Pons (tissue), 1 donor: ENCODE measurements around the gene PCCA.
"Not testable (repeated sequence)": the region's sequence is repeated elsewhere in the genome, so short reads cannot be mapped to it uniquely, and the experiment has no call there.

Source experiments
- DNase-seq: peaks from one replicate; pipeline ENCODE4 v3.0.0-alpha.2; 2016; ENCODE audit warnings: low spot score

The PCCA gene

DNA sequence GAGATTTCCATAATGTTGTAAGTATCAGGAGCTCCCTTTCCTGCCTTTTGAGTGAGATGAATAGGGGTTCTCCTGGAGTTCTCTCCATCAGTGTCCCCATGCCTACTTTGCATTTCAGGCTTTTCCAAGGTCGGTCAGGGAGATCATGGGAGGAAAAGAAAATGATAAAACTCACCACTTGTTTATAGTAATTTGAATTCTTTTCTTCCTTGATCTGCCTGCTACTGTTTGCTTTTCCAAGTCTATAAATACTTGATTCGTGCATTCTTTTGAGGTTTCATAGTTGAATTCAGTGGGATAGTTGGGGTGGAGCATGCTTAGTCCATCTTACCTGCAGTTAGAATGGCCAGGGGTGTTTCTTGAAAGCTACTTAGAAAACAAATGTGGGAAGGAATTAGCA lies 51.5 kb downstream of the PCCA start:
- DNase-seq: no peak

DNA sequence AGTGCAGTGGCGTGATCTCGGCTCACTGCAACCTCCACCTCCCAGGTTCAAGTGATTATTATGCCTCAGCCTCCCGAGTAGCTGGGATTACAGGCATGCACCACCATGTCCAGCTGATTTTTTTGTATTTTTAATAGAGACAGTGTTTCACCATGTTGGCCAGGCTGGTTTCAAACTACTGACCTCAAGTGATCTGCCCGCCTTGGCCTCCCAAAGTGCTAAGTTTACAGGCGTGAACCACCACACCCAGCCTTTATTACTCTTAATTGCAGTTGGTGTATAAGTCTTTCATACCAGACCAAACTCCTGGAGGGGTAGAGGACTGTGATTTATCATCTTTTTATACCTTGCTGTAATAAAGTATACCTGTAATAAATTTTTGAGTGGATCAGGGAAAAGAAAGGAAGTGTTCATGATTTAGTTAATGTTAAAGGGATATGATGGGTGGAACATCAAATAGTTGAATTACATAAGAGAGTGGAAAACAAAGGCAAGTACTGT lies 52.6 kb downstream of the PCCA start:
- not testable (repeated sequence) for DNase-seq

DNA sequence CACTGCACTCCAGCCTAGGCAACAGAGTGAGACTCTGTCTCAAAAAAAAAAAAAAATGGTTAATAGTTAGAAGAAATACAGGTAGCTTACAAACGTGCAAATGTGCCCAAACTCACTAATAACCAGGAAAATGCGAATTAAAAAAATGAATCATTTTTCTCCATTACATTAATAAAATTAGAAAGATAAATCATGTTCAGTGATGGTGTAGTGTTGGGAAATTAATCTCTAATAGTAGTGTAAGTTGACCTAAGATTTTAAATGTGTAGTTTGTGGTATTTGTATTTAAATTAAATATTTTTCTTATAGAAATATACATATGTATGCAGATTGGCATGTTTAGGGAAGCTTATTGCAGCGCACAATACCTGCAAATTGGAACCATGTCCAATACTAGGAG lies 57.6 kb downstream of the PCCA start:
- no peak for DNase-seq

DNA sequence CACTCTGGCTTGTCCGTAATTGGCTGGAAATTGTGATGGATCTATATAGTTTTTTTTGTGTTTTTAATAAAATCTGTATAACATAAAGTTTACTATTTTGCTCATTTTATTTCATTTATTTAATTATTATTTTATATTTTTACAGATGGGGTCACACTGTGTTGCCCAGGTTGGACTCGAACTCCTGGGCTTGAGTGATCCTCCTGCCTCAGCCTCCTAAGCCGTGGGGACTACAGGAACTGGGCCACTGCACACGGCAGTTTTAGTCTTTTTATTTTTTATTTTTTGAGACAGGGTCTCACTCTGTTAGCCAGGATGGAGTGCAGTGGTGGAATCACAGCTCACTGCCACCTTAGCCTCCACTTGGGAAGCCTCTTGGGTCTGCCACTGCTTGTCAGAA lies 58.9 kb downstream of the PCCA start:
- no peak for DNase-seq

DNA sequence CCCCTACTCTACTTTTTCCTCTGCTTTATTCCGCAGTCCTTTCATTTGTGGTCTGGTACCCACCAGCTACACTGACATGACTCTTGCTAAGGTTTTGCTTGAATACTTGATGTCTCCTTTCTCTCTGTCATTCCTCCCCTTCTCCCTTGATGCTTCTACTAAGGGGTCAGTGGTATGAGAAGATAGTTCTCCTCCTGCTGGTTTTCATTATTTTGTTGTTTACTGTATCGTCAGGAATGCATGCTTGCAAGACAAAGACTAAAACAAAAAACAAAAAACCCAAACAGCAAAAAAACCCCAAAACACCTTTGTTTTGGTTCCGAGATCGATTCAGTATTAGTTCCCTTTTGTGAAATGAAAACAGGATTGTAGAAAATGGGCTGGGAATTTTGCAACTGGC lies 59.5 kb downstream of the PCCA start:
- no peak for DNase-seq

DNA sequence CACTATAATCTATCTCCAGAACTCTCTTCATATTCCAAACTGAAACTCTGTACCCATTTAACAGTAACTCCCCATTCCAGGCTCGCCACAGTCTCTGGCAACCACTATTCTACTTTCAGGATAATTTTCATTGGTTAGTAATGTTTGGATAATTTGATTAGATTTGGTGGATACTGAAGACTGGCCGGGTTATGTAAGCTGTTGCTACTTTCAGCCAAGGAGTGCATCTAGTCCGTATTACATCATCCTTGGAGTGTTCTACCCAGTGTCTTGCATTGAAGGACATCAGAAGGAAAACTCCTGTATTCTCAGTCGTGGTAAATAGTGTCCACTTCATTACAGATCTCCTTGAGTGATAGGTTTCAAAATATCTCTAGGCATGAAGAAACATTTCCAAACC lies 60.5 kb downstream of the PCCA start:
- no peak for DNase-seq

DNA sequence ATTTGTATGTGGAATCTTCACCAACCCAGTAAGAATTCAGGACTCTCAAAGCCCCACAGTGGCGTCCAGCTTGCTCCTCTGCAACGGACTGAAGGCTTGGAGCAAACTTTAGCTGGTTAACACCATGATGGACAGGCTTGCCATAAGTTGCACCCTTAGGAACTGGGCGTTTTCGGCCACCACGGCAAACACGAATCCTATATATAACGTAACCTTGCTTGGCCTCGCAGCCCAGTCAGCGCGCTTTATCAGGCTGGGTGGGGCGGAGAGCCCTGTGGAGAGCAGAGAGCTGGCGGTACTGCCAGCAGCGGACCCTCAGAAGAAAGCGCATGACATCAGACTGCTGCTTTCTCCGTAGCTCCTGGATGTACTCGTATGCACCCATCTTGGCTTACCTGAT lies 61.8 kb downstream of the PCCA start:
- not testable (repeated sequence) for DNase-seq

DNA sequence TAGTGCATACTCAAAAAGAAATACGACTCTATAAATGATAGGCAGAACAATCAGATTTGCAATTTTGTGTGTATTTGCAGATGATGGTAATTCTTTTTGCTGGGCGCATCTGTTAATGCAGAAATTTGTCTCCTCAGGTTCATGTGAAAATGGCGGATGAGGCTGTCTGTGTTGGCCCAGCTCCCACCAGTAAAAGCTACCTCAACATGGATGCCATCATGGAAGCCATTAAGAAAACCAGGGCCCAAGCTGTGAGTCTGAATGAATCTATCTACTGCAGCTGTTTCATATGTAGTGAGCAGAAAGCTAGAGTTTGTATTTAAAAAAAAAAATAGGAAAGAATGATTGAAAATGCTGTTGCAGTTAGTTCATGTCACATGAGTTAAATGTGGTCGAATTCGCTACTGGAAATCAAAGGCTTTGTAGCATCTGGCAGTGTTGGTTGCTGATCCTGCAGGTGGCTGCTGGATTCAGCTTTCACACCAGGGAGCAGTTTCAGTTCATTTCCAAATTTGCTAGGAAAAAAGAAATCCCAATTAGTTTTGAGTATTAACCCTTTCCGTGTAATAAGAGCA lies 66.0 kb downstream of the PCCA start:
- DNase-seq: no peak

DNA sequence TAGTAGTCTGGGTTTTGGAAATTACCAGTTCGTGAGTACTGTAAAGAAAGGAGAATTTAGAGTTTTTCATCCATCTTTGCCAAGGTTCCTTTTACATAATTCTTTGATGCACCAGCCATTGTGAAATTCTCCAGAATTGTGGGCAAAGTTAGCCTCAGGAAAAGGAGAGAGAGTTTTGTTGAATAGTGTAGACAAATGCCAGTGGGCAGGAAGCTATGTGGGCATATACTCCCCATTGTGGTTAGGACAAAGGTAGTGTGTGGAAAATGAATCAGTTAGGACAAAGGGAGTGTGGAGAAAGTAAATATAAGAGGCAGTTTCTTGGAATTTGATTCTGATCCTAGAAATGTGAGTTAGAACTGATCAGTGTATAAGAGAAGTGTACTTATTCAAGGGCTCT lies 67.9 kb downstream of the PCCA start:
- DNase-seq: no peak

DNA sequence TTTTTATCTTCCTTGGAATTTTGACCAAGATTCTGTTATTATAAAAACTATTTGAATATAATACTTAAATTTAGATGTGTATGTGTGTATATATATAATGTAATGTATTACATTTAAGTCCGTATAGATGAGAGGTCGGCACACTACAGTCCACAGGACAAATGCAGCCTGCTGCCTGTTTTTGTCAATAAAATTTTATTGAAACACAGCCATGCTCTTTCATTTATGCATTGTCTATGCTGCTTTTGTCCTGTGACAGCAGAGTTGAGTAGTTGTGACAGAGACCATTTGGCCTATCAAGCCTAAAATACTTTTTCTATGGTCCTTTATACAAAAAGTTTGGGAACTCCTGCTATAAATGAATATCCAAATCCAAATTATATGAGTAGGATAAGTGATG lies 69.7 kb downstream of the PCCA start:
- no peak for DNase-seq

DNA sequence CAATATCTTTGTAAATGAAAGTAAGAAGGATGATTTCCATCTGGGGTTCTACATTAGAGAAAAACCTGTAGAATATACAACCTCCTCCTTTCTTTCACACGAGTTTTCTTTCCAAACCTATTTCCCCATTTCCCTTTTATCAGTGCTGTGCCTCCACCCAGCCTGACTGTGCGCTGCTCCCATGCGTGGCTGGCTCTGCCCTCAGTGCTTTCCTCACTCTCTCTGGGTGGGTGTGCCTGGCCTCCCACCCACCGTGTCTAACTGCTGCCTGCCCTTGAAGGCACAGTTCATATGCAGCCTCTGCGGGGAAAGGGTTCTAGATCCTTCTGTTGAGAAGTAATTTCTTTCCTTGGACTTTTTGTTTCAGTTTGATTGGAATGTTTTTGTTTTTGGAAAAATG lies 70.7 kb downstream of the PCCA start:
- no peak for DNase-seq

DNA sequence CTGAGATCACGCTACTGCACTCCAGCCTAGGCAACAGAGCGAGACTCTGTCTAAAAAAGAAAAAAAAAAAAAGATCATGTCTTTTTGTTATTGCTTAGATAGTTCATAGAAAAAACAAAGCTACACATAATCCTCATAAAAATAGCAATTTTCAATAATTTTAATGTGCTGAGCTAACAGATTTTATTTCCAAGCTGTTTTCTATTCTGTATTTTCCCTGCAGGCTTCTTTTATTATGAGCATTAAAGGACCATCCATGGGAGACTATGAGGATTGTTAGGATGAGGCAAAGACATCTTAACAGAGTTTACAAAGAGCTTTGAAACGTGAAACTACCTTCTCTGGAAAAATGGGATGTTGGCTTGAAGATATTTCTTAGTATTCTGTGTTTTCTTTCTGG lies 71.6 kb downstream of the PCCA start:
- DNase-seq: no peak

DNA sequence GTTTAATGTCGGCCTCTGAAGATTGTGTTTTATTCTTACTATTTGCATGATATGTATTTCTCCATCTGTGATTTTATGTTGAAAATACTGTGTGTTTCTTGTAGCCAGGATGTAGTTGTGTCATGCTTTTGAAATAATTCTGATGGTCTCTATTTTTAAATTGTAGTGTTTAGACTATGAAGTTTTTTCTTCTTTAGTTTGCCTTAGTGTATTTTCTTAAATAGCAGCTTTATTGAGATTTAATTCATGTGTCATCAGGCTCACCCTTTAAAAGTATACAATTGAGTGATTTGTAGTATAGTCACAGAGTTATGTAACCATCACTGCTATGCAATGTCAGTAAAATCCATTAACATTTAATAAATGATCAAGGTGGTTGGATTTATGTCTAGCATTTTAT lies 74.5 kb downstream of the PCCA start:
- no peak for DNase-seq

DNA sequence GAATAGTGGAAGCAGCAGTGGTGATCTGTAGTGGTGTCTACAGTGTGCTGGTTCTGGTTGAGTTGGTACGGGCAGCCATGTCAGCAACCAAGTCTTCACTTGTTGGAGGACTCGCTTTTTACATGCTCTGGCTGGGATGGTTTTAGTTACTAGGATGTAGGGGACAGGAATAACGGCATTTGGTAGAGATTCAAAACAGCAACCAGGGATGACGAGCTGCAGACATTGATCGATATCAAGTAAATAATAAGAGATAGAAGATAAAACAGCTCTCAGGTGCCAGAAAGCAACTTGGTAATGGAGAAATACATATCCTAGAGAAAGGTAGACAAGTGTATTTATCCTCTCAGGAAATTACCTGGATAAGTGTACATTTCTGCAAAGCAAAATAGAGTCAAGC lies 84.3 kb downstream of the PCCA start:
- no peak for DNase-seq

DNA sequence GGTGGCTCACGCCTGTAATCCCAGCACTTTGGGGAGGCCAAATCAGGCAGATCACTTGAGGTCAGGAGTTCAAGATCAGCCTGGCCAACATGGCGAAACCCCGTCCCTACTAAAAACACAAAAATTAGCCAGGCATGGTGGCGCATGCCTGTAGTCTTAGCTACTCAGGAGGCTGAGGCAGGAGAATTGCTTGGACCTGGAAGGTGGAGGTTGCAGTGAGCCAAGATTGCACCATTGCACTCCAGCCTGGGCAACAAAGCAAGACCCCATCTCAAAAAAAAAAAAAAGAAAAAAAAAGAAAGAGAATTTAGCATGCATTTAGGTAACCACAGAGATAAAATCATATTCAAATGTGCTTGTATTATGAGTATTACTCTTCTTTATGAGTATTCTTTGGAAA lies 85.6 kb downstream of the PCCA start:
- DNase-seq: not testable (repeated sequence)

DNA sequence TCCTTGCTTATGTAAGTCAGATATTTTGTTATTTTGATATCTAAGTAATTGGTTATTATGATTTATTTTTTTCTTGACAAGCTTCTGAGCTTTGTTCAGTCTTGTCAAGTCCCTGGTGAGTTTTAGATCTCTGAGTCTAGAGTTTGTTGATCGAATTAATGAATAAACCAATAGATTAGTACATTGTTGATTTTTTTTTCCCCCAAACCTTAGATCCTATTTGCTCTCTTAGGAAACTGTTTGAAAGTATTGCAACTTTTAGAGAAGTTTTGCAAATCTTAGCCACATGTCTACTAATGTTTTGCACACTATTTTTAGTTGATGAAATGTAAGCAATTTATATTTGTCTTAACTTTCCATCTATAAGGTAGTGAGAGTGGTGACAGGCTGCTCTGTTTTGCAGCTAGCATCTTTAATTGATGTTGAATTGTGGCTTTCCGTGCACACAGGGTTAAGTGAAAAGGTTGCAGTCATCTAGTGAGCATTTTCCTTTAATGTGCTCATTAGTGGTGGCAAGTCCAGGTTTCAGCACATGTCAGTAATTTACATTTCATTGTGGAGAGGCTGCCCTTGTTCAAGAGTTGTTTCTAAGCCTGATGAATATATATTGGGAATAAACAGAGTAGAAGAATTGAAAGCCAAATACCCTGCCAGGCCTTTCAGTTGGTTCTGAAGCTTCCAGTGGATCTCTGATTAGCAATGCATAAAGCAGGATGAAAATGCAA lies 86.3 kb downstream of the PCCA start:
- DNase-seq: no peak

DNA sequence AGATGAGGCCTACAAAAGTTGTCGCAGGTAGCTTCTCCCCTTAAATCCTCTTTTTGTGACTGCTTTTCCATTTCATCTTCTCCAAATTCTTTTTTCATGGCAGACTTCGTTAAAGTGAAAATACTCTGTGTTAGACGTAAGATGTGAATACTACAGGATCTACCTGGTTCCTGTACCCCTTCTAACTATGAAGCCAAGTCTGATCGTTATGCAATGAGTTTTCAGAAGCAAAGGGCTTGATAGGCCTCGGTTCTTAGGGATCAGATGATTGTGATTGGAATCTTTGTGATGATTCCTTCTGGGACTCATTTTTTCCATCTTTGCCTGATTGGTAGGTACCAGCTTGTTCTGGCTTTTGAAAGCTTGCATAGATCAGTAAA lies 86.9 kb downstream of the PCCA start:
- no peak for DNase-seq

DNA sequence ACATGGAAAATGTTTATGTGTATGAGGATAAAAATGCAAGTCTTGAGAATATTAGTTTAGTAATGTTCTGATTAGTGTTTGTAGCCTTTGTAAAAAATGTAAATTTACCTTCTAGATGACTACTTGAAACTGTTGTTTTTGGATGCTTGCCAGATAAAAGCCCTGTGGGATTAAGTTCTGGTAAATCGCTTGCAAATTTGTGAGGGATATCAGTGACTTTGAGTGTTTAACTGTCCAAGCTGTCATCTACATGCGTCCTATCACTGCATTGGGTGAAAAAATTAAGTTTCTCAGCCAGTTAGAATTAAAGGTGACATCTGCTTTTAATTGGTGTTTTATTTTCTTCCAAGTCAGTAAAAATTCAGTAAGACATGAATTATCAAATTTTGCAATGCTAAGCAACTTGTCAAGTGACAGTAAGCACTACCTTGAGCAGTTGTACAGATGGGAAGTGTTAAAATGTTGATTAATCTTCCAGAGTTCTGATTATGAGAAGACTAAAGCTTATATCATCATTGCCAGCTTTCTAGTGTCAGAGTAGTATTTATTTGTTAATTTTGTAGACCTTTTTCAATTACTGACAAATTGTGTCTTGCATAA lies 88.0 kb downstream of the PCCA start:
- DNase-seq: no peak

DNA sequence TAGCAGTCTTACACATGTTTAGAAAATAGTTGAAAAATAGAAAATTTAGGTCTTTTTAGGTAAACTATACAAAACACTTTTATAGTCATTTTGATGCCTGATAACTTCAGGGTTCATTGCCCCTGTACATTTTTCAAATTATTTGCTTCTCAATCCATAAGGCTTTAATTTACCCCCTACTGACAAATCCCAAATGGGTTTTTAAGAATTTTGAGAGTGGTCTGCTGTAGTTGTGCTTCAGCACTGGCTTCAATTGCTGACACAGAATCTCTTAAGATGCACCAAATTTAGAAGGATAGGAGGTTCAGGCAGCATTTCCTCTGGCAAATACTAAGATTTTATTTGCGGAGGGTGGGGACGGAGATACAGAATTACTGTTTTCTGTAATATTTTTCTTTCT lies 89.4 kb downstream of the PCCA start:
- DNase-seq: no peak

DNA sequence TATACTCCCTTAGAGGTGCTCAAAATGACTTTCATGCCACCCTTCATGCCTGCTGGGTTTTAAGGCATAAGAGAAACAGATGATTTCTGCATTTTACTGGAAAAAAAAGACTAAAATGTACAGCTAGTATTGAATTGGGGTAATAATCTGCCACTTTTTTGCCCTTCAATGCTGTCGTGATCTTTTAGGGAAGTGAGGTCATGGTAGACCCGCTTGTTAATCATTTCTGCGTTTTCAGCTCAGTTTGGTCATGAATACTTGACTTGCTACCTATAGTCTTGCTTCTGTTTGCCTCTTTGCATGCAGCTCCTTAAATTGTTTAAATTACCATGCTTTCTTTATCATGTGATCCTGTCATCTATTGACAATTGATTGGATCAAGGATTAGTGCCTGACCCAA lies 90.4 kb downstream of the PCCA start:
- DNase-seq: no peak

DNA sequence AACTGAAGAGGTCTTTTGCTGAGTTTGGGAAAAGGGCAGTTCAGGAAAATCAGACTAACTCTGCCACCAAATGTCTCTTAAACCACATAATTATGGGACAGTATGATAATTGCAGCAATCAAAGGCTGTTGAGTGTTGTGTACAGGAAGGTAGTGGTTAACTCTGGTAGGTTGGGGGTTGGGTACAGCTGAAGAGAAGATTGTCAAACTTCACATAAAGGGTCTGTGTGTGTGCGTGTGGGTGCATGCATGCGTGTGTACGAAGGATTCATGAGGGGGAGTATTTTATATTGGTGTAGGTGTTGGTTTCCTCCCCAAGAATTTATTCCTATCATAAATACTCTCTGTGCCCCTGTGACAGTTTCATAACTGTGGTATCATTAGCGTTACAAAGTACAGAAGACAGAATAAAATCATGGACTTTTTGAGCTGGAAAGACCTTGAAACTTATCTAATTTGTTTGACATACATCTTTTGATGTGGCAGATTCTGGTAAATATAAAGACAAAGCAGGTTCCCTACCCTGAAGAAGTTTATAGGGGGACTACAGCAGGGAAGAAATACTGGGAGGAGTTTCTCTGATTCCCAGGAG lies 94.1 kb downstream of the PCCA start:
- DNase-seq: no peak

DNA sequence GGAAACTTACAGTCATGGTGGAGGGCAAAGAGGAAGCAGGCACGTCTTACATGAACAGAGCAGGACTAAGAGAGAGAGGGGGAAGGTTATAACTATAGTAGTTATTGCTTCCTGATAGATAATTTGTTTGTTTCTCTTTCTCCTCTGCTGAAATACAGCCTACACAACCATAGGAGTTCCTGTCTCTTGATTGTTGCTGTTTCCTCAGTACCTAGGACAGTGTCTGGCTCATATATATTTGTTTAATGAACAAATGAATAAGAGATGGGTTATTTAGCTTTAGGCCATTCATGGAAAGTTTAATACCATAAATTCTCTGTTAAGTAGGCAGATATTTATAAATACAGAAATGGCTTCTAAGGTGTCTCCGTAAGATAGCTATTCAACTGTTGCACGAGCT lies 95.2 kb downstream of the PCCA start:
- DNase-seq: no peak

DNA sequence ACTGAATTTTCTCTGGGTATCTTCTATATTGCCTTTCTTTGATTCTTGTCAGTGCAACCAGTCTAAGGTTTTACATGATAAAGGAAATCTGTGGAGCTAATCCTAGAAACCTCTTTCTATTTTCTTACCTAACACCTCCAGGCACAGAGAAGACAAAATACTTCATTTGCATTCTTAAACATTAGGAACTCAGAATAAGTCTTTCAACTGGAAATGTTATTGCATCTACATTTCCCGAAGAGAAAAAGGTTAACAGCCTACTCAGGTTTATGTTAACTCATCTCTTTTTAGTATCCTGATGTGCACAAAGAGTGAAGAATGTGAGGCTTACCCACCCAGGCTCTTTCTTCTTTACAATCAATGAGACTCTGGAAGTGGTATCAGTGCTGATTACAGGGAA lies 106.7 kb downstream of the PCCA start:
- DNase-seq: no peak
